IPS-18c (cell line): ENCODE results near the gene WASF3.

Source experiments
- H3K4me3 ChIP-seq: 2 replicates; pipeline ENCODE4 v1.7.0; 2013; ENCODE audit warnings: low read depth, mild to moderate bottlenecking, low read length, moderate library complexity; ENCODE audit not compliant: insufficient read depth
- H3K9me3 ChIP-seq: one replicate; pipeline ENCODE4 v1.6.1; 2013; ENCODE audit warnings: mild to moderate bottlenecking, low read length, moderate library complexity; ENCODE audit not compliant: control insufficient read depth, insufficient read depth

The WASF3 gene

DNA sequence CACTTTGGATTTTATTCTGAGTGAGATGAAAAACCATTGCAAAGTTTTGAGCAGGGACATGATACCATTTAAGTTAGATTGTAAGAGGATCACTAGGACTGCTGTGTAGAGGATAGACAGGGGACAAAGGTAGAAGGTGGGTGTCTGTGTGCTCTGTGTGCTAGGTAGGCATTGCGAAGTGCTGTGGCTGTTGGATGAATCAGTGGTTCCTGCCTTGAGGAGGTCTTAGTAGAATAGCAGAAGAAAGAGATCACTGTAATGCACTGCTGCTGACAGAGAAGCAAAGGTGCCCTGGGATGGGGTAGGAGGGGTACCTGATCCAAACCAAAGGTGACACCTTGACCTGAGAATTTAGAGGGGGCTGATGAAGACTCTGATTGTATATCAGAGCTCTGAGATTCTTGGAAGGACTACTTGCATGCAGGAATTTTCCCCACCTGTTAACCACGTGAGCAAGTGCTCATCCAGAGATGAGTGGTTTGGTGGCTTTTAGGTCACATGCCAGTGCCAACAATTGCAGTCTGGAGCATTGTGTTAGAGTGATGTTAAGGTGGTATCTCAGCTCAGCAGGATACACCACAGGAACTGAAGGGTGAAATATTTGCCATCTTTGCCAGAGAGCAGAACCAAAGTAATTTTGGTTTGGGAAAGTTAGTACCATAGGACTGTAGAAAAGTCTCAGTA, 10.8 kb downstream of the WASF3 start:
- Histone ChIP-seq H3K4me3 (no peak overlapping the region), H3K9me3 (no peaks in the 10 kb centered on the region)

DNA sequence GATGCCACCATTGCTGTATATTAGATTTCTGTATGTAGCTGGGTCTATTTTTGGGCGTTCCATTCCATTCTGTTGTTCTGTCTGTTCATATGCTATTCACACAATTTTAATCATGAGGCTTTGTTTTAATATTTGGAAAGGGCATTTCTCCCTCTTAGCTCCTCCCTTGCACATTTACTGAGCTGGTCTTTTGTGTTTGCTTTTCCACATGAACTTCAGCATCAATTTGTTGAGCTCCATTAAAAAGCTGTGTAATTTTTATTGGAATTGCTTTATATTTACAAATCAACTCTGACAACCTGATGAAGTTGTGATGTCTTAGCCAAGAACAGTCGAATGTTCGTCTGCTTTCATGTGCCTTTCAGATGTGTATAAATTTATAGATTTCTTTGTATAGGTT, 14.0 kb downstream of the WASF3 start:
- H3K4me3 ChIP-seq, result no peak overlapping the region
- no peaks in the 10 kb centered on the region for H3K9me3 ChIP-seq

DNA sequence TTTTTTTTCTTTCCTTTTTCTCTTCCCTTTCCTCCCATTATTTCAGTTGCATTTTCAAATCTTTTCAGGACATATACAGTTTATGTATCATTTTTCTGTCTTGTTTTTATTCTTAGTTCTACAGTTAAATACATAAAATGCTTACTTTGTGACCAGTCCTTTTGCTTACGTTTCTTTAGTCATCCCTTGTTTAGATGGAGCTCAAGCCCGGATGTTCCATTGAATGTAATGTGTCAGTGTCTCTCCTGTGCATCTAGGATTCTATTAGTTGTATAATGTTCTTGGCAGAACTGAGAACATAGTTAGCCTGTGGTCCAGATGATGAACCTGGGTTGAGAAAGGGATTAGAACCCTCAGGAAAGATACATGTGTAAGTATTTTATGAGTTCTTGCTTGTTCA, 17.8 kb downstream of the WASF3 start:
- Histone ChIP-seq H3K9me3 (no peaks in the 10 kb centered on the region), H3K4me3 (no peak overlapping the region)

DNA sequence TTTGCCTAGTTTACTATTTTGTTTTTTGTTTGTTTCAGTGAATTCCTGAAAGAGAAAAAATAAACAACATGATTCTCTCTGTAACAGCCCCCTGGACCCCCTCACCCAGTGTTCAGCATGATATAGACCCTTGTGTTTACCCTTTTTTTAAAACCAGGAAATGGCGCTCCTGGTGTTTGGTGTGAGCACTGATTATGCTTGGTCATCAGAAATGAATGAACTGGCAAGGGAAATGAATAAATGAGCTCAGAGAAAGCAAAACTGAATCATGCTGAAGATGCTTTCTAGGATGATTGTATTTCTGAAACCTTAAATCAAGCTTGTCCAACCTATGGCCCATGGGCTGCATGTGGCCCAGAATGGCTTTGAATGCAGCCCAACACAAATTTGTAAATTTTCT, 22.1 kb downstream of the WASF3 start:
- Histone ChIP-seq H3K4me3 (no peak overlapping the region), H3K9me3 (no peaks in the 10 kb centered on the region)

DNA sequence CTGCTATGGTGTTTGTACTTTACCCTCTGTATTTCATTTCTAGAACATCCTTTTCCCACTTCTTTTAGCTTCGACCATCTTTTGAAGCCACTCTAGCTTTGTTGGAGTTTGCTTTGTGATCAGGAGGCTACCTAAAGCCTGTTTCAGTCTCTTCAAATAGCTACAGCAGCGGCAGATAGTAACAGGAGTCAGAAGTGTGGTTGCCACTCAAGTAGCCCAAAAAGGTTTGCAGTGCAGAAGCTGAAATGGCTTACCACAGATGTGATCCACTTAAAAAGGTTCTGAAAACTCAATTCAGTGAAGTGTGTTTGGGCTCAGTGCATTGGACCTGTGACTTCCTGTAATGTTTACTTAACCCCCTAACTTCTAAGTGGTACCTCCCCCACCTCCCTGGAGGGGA, 26.2 kb downstream of the WASF3 start:
- Histone ChIP-seq H3K9me3 (no peaks in the 10 kb centered on the region), H3K4me3 (no peak overlapping the region)

DNA sequence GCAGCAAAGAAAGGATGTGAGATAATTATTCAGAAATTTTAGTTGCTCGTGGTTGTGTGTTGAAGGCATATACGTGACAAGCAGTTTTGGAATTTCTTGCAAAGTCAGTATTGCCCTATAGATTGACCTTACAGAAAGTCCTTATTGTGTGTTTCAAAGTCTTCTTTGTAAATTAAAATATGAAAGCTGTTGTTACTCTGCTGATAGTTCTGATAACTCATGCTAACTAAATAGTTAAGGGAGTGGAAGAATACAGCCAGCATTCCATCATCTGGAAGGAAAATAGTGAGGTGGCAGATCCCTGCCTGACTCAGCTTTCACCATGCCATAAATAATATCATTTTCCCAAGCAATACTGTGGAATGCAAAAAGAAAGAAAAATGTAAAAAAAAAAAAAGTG, 27.2 kb downstream of the WASF3 start:
- no peaks in the 10 kb centered on the region for H3K9me3 ChIP-seq
- H3K4me3 ChIP-seq, result no peak overlapping the region

DNA sequence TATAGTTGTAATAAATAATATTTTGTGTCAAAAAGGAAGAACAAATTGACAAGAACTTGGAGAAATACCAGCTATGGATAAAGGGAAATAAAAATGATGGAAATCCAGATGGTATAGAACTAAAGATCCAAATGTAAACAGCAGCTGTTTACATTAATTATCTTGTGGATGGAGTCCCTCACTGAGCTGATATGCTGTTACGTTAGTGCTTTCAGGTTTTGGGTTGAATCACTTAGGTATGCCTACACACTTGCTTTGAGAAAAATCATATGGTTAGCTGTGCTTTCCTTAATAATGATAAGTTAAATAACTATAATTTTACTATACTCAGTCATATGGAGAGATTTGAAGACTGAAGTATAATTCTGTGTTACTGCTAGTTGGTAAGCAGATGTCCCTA, 27.7 kb downstream of the WASF3 start:
- H3K9me3 ChIP-seq, result no peaks in the 10 kb centered on the region
- H3K4me3 ChIP-seq, result no peak overlapping the region

DNA sequence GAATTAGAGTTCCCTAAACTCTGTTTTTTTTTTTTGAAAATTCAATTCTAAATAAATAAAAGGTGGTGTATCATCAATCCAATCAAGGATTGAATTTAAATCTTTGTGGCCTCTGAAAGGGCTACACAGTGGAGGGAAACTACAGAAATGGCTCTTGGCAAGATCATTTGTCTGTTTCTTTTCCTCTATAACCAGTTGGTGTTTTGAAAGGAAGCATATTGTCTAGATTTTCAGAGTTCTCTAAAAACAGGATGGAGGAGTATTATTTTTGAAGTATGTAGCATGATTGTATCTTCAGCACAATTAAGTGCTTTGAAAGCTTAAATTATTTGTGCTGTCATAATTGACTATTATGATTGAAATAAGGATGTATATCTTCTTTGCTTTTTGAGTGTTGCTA, 29.8 kb downstream of the WASF3 start:
- Histone ChIP-seq H3K4me3 (no peak overlapping the region), H3K9me3 (no peaks in the 10 kb centered on the region)

DNA sequence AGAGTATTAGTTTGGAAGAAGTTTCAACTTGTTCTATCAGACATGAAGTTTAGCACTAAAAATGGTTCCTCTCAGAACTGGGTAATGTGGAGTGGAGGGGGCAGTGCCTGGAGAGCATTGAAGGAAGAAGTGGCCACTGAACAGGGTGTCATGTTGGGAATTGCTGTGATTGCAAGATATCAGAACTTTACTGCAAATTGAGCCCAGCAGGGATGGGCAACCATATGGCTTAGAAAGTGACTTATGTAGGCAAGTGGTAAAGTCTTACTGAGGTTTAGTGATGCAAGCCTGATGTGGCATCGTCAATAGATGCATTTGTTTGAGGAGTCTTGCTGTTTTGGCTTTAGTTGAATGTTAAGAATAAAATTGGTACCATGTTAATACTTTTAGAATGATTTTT, 31.7 kb downstream of the WASF3 start:
- H3K4me3 ChIP-seq, result no peak overlapping the region
- H3K9me3 ChIP-seq, result no peaks in the 10 kb centered on the region

DNA sequence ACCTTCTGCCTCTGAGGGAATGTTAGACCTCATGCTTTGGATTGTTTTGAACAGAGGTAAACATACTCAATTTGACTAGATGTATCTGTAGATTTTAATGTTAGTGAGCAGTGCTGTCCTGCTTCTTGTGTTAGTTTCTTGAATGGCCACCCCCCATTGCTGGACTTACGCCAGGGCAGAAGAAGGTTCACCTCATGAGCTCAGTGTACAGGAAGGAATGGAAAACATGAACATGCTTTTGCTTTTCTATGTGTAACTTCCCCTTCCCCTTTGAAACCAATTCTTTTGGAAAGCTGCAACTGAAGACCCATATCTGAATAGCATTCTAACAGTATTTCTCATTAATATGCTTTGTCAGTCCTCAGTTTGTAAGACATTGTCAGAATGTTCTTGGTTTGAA, 32.3 kb downstream of the WASF3 start:
- no peaks in the 10 kb centered on the region for H3K9me3 ChIP-seq
- H3K4me3 ChIP-seq, result no peak overlapping the region

DNA sequence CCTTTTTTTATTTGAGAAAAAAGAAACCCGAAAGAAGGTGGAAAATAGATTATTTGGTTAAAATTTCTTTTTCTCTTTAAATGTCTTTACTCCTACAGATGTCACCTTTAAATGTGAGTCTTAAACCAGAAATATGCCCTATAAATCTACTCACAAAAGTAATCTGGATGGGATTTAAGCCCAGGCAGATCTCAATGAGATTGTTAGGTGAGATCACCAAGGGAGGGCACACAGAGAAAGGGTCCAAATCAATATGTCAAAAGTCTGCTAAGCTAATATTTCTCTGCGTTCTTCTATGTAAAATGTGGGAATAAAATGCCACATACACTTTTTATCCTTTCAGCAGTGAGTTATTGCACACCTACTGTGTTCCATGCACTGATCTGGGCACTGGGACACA, 32.9 kb downstream of the WASF3 start:
- Histone ChIP-seq H3K9me3 (peaks cover under 1% of the 10 kb centered on the region), H3K4me3 (no peak overlapping the region)

DNA sequence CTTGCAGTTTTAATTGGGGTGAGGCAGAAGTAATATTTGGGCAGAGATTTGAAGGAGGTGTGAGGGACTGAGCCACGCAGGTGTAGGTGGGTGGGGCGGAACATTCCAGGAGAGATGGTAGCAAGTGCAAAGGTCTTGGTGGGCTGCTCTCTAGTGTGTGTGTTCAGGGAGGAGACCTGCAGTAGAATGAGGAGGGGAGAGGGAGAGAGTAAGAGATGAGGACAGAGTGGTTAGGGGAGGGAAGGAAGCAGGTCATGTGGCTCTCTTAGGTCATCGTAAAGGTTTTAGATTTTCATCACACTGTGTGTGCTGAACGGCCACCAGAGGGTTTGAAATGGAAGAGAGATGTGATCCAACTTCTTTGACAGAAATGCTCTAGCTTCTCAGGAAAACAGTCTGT, 33.5 kb downstream of the WASF3 start:
- H3K9me3 ChIP-seq, result peaks cover 2% of the 10 kb centered on the region
- H3K4me3 ChIP-seq, result no peak overlapping the region

DNA sequence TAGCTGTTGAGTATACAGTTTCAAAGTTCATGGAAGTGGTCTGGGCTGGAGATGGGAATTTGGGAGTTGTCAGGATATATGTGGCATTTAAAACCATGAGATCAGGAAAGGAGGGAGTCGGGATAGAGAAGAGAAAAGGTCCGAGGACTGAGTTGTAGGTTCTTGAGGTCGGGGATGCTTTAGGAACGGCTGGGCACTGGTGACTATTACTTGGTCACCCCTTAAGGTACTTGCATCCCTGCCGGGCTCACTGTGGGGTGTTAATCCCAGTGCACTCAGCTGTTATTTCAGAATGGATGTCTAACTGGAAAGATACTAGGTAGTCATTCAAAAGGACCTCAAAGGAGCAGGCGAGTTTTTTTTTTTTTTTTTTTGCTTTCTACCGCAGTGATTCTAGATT, 34.2 kb downstream of the WASF3 start:
- Histone ChIP-seq H3K4me3 (no peak overlapping the region), H3K9me3 (peaks cover 2% of the 10 kb centered on the region)

DNA sequence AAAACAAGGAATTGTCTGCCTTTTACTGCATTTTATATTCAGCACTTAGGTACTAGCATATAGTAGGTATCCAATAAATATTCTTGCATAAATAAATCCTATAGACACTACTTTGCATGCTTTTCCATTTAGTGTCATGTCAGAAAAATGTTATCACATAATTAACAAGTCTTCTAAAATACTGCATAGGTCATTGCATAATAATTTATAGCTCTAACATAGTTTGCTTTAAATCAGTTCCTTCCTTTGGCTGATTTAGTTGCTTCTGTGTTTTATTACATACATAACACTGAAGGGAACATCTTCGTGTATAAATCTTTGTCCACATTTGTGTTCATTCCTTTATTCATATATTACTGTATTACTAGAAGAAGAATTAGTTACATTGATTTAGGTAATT, 36.2 kb downstream of the WASF3 start:
- H3K4me3 ChIP-seq, result no peak overlapping the region
- H3K9me3 ChIP-seq, result peaks cover 2% of the 10 kb centered on the region

DNA sequence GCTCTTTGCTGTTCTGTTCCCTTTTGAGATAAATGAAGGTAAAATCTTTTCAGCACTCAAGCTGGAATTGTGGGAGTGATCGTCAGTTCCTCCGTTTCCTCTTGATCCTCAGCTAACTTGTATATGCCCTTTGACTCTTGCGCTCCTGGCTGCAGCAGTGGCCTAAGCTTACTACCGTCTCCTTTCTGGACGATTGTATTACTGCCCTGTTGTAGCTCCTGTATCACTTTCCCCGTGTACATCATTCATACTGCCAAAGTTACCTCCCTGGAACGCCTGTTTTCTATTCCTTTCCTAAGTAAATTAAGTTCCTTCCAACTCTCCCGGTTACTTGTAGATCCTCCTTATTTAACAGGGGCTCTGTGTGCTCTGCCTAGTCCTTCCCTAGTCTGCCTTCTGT, 36.9 kb downstream of the WASF3 start:
- Histone ChIP-seq H3K4me3 (no peak overlapping the region), H3K9me3 (peaks cover 2% of the 10 kb centered on the region)

DNA sequence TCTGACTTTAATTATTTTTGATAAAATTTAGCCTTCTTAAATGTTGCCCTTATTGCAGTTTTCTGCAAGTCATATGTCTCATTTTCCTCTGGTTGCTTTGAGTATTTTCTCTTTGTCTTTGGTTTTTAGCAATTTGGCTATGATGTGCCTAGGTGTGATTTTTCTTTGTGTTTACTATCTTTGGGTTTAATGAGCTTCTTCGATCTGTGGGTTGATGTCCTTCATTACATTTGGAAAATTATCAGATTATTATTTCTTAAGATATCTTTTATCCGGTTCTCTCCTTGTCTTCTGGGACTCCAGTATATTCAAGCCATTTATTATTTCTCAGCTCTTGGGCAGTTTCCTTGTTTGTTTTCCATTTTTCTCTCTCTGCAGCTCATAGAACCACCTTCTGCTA, 39.0 kb downstream of the WASF3 start:
- Histone ChIP-seq H3K9me3 (peaks cover 2% of the 10 kb centered on the region), H3K4me3 (no peak overlapping the region)

DNA sequence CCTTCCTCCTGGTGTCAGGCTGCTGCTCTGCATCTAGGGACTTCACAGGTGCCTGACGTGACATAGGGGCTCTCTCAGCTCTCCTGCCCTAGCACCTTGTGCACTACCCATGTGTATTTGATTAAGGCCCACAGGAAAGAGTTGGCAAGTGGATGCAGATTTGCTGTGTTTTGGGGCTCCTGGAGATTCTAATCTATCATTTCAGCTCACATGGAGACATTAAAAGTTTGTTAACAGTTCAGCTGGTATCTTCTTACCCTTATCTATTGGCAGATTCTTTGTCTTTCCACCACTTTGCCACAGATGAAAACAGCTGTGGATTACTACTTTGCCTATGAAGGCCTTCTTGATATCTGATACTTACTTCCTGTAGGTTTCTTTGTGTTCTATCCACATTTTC, 41.9 kb downstream of the WASF3 start:
- no peak overlapping the region for H3K4me3 ChIP-seq

DNA sequence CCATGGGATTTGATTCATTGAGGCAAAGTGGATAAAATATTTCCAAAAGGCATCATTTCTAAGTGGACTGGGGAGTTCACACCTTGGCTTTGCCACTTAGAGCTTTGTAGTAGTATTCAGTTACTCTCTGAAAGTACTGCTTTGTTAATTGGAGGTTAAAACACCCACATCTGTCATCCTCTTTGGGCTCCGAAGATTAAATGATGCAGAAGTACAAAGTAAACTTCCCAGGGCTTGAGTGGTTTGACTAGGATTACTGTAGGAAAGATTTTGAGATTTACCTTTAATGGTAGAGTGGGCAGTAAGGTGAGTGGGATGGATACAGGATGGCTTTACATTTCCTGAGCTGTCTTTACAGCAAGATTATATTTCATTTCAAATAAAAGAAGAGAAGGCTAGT, 42.4 kb downstream of the WASF3 start:
- peaks cover 2% of the 10 kb centered on the region for H3K9me3 ChIP-seq
- no peak overlapping the region for H3K4me3 ChIP-seq

More for the DNA sequence above, 41.9 kb downstream of the WASF3 start:
- H3K9me3 ChIP-seq, result peaks cover 2% of the 10 kb centered on the region

DNA sequence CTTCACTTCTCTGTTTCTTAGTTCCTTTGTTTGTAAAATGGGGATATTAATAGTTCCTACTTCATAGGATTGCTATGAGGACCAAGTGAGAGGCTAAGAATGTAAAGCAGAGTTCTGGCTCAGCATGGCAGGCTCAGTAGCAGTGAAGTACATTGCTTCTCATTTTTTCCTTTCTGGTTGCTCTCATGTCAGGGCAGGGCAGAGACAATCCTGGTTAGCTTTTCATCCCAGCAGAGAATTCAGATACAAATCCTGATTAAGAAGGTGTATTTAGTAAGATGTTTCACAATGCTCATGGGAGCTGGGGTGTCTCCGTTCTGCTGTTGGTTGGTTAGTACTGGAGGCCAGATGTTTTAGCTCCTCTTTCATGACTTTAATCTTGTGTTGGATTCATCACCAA, 42.9 kb downstream of the WASF3 start:
- H3K9me3 ChIP-seq, result peaks cover 2% of the 10 kb centered on the region
- H3K4me3 ChIP-seq, result no peak overlapping the region
